HEK293T (cell line): ENCODE results near the gene STAT4.

Experiments used
- ELF4 ChIP-seq: fragments of 450-650 bp; IDR thresholded peaks from 2 replicates; pipeline ENCODE4 v1.6.1; 2017; ENCODE audit warnings: antibody characterized with exemption
- FOXA1 ChIP-seq: fragments of 450-650 bp; IDR thresholded peaks from 2 replicates; pipeline ENCODE4 v1.6.1; 2016; ENCODE audit warnings: mild to moderate bottlenecking
- FOXK2 ChIP-seq: fragments of 450-650 bp; IDR thresholded peaks from 2 replicates; pipeline ENCODE4 v1.6.1; 2016; ENCODE audit warnings: mild to moderate bottlenecking
- HDGF ChIP-seq: fragments of 450-650 bp; IDR thresholded peaks from 2 replicates; pipeline ENCODE4 v1.6.1; 2017; ENCODE audit warnings: antibody characterized with exemption, borderline replicate concordance
- SP1 ChIP-seq: fragments of 450-650 bp; IDR thresholded peaks from 2 replicates; pipeline ENCODE4 v1.6.1; 2017
- ZNF384 ChIP-seq: fragments of 450-650 bp; IDR thresholded peaks from 2 replicates; pipeline ENCODE4 v1.6.1; 2016

DNA sequence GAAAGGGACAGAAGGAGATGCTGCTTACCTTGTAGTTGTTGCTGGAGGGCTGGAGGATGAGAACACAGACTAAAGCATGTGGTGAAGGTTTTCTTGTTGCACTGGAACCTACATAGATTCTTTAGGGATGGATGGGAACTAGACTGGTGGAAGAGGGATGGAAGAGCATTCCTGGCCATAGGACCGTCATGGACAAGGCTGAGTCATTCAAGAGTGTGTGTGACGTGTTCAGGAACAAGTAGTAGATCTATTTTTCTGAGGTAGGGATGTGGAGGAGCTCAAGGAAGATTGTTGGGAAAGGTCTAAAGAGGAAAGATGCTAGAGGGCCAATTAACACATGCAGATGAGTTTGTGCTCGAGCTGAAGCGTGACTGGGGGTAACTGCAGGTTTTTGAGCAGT lies 6.6 kb downstream of the STAT4 start:
- TF ChIP-seq SP1, result no peak
- TF ChIP-seq ELF4, result no peak
- no peak for TF ChIP-seq FOXK2
- TF ChIP-seq ZNF384, result no peak
- no peak for TF ChIP-seq FOXA1
- no peak for TF ChIP-seq HDGF
